Chondrocyte (in vitro differentiated cells): ENCODE results near the gene HAPSTR1. TPM values are rescaled to one million over a fixed set of nuclear protein-coding genes. Genes with fewer than 3 reads are reported as not detected.

Experiments used
- DNase-seq: peaks from one replicate; pipeline ENCODE4 v3.0.0; 2021; ENCODE audit warnings: mixed read lengths, low spot score
- H3K27ac Mint-ChIP-seq: one replicate; pipeline ENCODE4 v1.8.0; 2021; ENCODE audit warnings: mild to moderate bottlenecking, moderate library complexity, mixed read lengths; ENCODE audit not compliant: unreplicated experiment
- H3K27me3 Mint-ChIP-seq: 2 replicates; pipeline ENCODE4 v1.8.0; 2021; ENCODE audit warnings: low read depth, mixed read lengths
- H3K36me3 Mint-ChIP-seq: 2 replicates; pipeline ENCODE4 v1.8.0; 2021; ENCODE audit warnings: low read depth, mixed read lengths
- H3K4me1 Mint-ChIP-seq: 2 replicates; pipeline ENCODE4 v1.8.0; 2021; ENCODE audit warnings: low read depth, mild to moderate bottlenecking, mixed read lengths
- H3K4me3 Mint-ChIP-seq: one replicate; pipeline ENCODE4 v1.8.0; 2021; ENCODE audit warnings: mild to moderate bottlenecking, moderate library complexity, mixed read lengths; ENCODE audit not compliant: unreplicated experiment
- H3K9me3 Mint-ChIP-seq: 2 replicates; pipeline ENCODE4 v1.8.0; 2021; ENCODE audit warnings: low read depth, mixed read lengths
- CTCF ChIP-seq: fragments of 200-600 bp; sonication (generic); IDR thresholded peaks from 2 replicates; pipeline ENCODE4 v1.5.0; 2021; ENCODE audit warnings: antibody characterized with exemption, mild to moderate bottlenecking, moderate library complexity
- total RNA-seq: library from RNA; stranded (reverse); gene quantifications from 3 replicates; pipeline ENCODE4 v1.2.1, GENCODE V29; 2021

Gene HAPSTR1
- total RNA-seq, 1 donor from 2014 or later = 82.5 TPM

DNA sequence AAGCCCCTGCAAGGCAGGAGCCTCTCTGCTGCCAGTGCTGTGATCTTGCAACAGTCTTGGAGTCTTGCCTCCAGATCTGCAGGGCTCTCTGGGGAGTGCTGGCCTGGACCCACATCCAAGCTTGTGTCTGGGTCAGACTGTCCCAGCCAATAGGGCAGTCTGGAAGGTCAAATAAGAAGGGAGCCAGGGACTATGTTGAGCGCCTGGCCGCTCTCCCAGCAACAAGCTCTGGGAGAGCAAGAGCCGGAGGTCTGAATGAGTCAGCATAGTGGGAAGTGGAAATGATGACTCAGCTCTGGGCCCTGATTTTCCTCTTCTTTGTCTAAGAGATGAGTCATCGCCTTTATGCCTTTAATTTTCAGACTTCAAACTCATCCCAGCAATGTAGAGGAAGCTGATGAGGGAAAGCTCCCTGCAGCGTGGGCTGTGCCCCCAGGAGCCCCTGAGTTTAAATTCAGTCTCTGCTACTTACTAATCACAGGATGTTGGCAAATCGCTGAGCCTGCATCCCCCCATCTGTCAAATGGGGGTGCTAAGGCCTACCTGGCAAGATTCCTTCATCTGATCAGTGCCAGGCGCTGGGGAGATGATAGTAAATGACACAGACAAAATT is 43.6 kb upstream of the HAPSTR1 start:
- no peaks in the 10 kb centered on the region for H3K27me3 Mint-ChIP-seq
- no peak for TF ChIP-seq CTCF
- H3K4me3 Mint-ChIP-seq = peak overlapping the region; percentile 40
- DNase-seq = peak; percentile 86
- peak overlapping the region; percentile 95 for H3K27ac Mint-ChIP-seq
- peaks cover 33% of the 10 kb centered on the region for H3K4me1 Mint-ChIP-seq
- H3K36me3 Mint-ChIP-seq = no peaks in the 10 kb centered on the region
- H3K9me3 Mint-ChIP-seq = peaks cover 14% of the 10 kb centered on the region

GRCh38 chr16:9048302-9048700 is 43.1 kb upstream of the HAPSTR1 start:
- Mint-ChIP-seq H3K9me3 (peaks cover 14% of the 10 kb centered on the region), H3K27ac (peak overlapping the region; percentile 95), H3K4me3 (no peak overlapping the region), H3K36me3 (no peaks in the 10 kb centered on the region), H3K27me3 (no peaks in the 10 kb centered on the region), H3K4me1 (peaks cover 33% of the 10 kb centered on the region)
- no peak for TF ChIP-seq CTCF
- no peak for DNase-seq

- no peak for DNase-seq
- TF ChIP-seq CTCF = no peak
- H3K36me3 Mint-ChIP-seq = no peaks in the 10 kb centered on the region
- H3K4me1 Mint-ChIP-seq = peaks cover 33% of the 10 kb centered on the region
- H3K9me3 Mint-ChIP-seq = peaks cover 14% of the 10 kb centered on the region
- no peaks in the 10 kb centered on the region for H3K27me3 Mint-ChIP-seq
- peak overlapping the region; percentile 95 for H3K27ac Mint-ChIP-seq
- H3K4me3 Mint-ChIP-seq = peak overlapping the region; percentile 18
Measured at GRCh38 chr16:9049241-9049640, 42.2 kb upstream of the HAPSTR1 start.

DNA sequence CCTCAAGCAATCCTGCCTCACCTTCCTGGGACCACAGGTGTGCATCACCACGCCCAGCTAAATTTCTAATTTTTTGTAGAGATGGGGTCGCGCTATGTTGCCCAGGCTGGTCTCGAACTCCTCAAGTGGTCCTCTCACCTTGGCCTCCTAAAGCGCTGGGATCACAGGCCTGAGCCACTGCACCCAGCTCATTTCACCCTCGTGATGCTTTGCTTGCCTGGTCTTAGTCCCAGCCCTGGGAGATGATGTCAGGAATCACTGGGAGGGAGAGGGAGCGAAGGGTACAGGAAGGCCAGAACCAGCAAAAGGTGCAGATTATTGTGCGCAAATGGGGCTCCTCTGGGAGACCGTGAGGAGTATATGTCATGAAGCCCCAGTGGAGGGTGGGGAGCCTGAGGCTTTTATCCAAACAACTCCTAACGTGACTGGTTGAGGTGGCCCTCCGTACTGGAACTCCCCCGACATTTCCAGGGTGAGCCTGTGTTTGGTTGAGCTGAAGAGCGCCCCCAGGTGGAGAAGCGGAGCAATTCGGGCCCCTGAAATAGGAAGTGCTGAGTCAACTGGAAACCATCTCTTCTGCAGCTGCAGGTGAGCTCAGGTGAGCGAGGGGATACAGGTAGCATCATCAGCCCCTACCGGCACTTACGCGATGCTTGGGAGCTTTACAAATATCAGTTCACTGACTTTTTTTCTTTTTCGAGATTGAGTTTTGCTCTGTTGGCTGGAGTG is 41.2 kb upstream of the HAPSTR1 start:
- DNase-seq = no peak
- Mint-ChIP-seq H3K27ac (no peak overlapping the region), H3K36me3 (no peaks in the 10 kb centered on the region), H3K9me3 (peaks cover 14% of the 10 kb centered on the region), H3K4me1 (peaks cover 34% of the 10 kb centered on the region), H3K27me3 (no peaks in the 10 kb centered on the region), H3K4me3 (no peak overlapping the region)
- peak; percentile 73 for TF ChIP-seq CTCF

GRCh38 chr16:9053006-9053601 is 38.3 kb upstream of the HAPSTR1 start:
- Mint-ChIP-seq H3K36me3 (no peaks in the 10 kb centered on the region), H3K27ac (no peak overlapping the region), H3K9me3 (no peaks in the 10 kb centered on the region), H3K4me1 (peaks cover 18% of the 10 kb centered on the region), H3K4me3 (peak overlapping the region; percentile 52), H3K27me3 (no peaks in the 10 kb centered on the region)
- DNase-seq = no peak
- TF ChIP-seq CTCF = no peak
